ENCODE results near the gene CBARP. TPM values are rescaled to one million over a fixed set of nuclear protein-coding genes. Genes with fewer than 3 reads are reported as not detected.

CBARP gene
- total RNA-seq, 1 donor from 2014 or later: 26.2 TPM

GRCh38 chr19:1277061-1277460, 39.3 kb upstream of the CBARP start:
- Mint-ChIP-seq H3K4me1 (peaks cover 33% of the 10 kb centered on the region), H3K4me3 (peak overlapping the region; percentile 87), H3K27me3 (ENCODE audit: low read depth) (peaks cover 23% of the 10 kb centered on the region), H3K27ac (ENCODE audit: unreplicated experiment) (peak overlapping the region; percentile 94), H3K36me3 (ENCODE audit: low read depth) (peaks cover 14% of the 10 kb centered on the region), H3K9me3 (no peaks in the 10 kb centered on the region)
- DNase-seq (ENCODE audit: low read depth, low spot score): no peak
- TF ChIP-seq CTCF (conservative IDR thresholded peaks at IDR 0.05): no peak

GRCh38 chr19:1276628-1277022, 38.8 kb upstream of the CBARP start:
- no peak for TF ChIP-seq CTCF (conservative IDR thresholded peaks at IDR 0.05)
- peak overlapping the region; percentile 94 for H3K27ac Mint-ChIP-seq (ENCODE audit: unreplicated experiment)
- H3K9me3 Mint-ChIP-seq: no peaks in the 10 kb centered on the region
- H3K4me3 Mint-ChIP-seq: peak overlapping the region; percentile 87
- H3K27me3 Mint-ChIP-seq (ENCODE audit: low read depth): peaks cover 22% of the 10 kb centered on the region
- H3K36me3 Mint-ChIP-seq (ENCODE audit: low read depth): peaks cover 18% of the 10 kb centered on the region
- H3K4me1 Mint-ChIP-seq: peaks cover 37% of the 10 kb centered on the region
- DNase-seq (ENCODE audit: low read depth, low spot score): no peak

GRCh38 chr19:1275976-1276627, 38.3 kb upstream of the CBARP start:
- H3K27ac Mint-ChIP-seq (ENCODE audit: unreplicated experiment): no peak overlapping the region
- peak overlapping the region; percentile 87 for H3K4me3 Mint-ChIP-seq
- no peak for TF ChIP-seq CTCF (conservative IDR thresholded peaks at IDR 0.05)
- no peak for DNase-seq (ENCODE audit: low read depth, low spot score)
- peaks cover 43% of the 10 kb centered on the region for H3K4me1 Mint-ChIP-seq
- peaks cover 23% of the 10 kb centered on the region for H3K27me3 Mint-ChIP-seq (ENCODE audit: low read depth)
- no peaks in the 10 kb centered on the region for H3K9me3 Mint-ChIP-seq
- peaks cover 22% of the 10 kb centered on the region for H3K36me3 Mint-ChIP-seq (ENCODE audit: low read depth)

- Mint-ChIP-seq H3K9me3 (no peaks in the 10 kb centered on the region), H3K27me3 (ENCODE audit: low read depth) (peaks cover 25% of the 10 kb centered on the region), H3K4me1 (peaks cover 49% of the 10 kb centered on the region), H3K36me3 (ENCODE audit: low read depth) (peaks cover 24% of the 10 kb centered on the region), H3K27ac (ENCODE audit: unreplicated experiment) (peak within 1 kb of the TSS; percentile 87), H3K4me3 (peak within 1 kb of the TSS; percentile 87)
- no peak for TF ChIP-seq CTCF (conservative IDR thresholded peaks at IDR 0.05)
- peak; percentile 81 for DNase-seq (ENCODE audit: low read depth, low spot score)
Observed at GRCh38 chr19:1275260-1275975, 37.6 kb upstream of the CBARP start, which contains the start of gene FAM174C. Gene FAM174C (plus strand): TSS chr19:1275530. CDS start chr19:1275550, 20 bp downstream.

GRCh38 chr19:1274852-1275259, 37.1 kb upstream of the CBARP start:
- H3K27me3 Mint-ChIP-seq (ENCODE audit: low read depth): peaks cover 23% of the 10 kb centered on the region
- H3K27ac Mint-ChIP-seq (ENCODE audit: unreplicated experiment): no peak overlapping the region
- peaks cover 27% of the 10 kb centered on the region for H3K36me3 Mint-ChIP-seq (ENCODE audit: low read depth)

More at GRCh38 chr19:1274852-1275259, 37.1 kb upstream of the CBARP start:
- no peak for DNase-seq (ENCODE audit: low read depth, low spot score)
- Mint-ChIP-seq H3K4me1 (peaks cover 51% of the 10 kb centered on the region), H3K4me3 (peak overlapping the region; percentile 75), H3K9me3 (no peaks in the 10 kb centered on the region)
- TF ChIP-seq CTCF (conservative IDR thresholded peaks at IDR 0.05): no peak
